ENCODE data around the gene ATP8B3. TPM values are rescaled to one million over a fixed set of nuclear protein-coding genes. Genes with fewer than 3 reads are reported as not detected.

The ATP8B3 gene
- total and polyA plus RNA-seq, 10 donors: 1.9 to 10.1 (median 5.6) TPM

DNA sequence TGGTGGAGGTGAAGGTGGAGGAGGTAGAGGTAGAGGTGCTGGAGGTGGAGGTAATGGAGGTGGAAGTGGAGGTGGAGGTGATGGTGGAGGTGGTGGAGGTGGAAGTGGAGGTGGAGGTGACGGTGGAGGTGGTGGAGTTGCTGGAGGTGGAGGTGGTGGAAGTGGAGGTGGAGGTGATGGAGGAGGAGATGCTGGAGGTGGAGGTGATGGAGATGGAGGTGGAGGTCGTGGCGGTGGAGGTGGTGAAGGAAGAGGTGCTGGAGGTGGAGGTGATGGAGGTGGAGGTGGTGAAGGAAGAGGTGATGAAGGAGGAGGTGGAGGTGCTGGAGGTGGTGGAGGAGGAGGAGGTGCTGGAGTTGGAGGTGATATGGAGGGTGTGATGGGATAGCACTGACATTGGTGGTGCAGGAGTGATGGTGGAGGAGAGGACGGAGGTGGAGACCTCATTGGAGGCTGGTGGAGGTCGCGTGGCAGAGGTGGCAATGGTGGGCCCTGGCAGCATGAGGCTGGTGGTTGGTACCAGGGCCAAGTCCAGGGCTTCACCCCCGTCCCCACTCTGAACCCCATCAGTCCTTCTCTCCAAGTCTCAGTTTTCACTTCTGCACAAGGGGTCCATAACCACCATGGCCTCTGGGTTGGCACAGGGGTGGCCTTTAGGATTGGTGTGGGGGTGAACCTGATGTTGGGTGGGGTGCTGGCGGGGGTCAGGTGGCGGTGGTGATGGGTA lies 43.0 kb downstream of the ATP8B3 start:
- Histone ChIP-seq H3K27me3 (replicated peaks in 1 of 7) (peaks cover 12 to 98% (median 89%) of the 10 kb centered on the region in 7 donors), H3K4me1 (peaks cover 0 to 14% (median 6%) of the 10 kb centered on the region in 6 donors), H3K9me3 (peaks cover 0 to 25% (median 19%) of the 10 kb centered on the region in 8 donors), H3K36me3 (no peaks in the 10 kb centered on the region), H3K4me3 (no peak overlapping the region), H3K27ac (no peak overlapping the region)
- TF ChIP-seq POLR2AphosphoS5 (IDR thresholded peaks at IDR 0.05) (no peak), POLR2A (IDR thresholded peaks at IDR 0.05) (no peak)
- TF ChIP-seq, protein P1, sequence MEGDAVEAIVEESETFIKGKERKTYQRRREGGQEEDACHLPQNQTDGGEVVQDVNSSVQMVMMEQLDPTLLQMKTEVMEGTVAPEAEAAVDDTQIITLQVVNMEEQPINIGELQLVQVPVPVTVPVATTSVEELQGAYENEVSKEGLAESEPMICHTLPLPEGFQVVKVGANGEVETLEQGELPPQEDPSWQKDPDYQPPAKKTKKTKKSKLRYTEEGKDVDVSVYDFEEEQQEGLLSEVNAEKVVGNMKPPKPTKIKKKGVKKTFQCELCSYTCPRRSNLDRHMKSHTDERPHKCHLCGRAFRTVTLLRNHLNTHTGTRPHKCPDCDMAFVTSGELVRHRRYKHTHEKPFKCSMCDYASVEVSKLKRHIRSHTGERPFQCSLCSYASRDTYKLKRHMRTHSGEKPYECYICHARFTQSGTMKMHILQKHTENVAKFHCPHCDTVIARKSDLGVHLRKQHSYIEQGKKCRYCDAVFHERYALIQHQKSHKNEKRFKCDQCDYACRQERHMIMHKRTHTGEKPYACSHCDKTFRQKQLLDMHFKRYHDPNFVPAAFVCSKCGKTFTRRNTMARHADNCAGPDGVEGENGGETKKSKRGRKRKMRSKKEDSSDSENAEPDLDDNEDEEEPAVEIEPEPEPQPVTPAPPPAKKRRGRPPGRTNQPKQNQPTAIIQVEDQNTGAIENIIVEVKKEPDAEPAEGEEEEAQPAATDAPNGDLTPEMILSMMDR (IDR thresholded peaks at IDR 0.05 in 8 of 11, conservative IDR thresholded peaks at IDR 0.05 in 3 of 11): no peak
- no peak for DNase-seq
- intact Hi-C loops (cut with DNase I; ENCODE audit: low total_unique reads): loop anchor here (10.0 kb wide), 1 partner anchor 94 kb away; no protein-coding TSS in a partner anchor
- 62 to 88% (median 74%) methylated on average over 5 to 9 of the region's 9 CpGs for WGBS, 5 donors

DNA sequence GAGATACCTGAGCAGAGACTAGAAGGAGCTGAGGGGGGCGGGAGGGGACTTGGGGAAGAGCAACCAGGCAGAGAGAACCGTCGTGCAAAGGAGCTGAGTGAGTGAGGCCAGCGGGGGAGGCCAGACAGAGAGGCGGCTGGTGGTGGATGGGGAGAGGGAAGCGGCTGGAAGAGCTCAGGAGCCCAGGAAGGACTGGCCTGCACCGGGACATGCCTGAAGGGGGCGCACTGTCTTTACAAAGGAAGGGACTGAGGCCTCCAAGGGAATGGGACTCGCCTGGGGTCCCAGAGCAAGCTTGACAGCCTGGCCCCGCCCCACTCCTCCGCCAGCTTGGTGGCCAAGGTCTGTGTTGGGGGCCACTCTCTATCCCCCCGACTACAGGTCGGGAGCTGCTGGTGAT lies 43.8 kb downstream of the ATP8B3 start:
- no peak for DNase-seq
- Histone ChIP-seq H3K27me3 (replicated peaks in 1 of 7) (peaks cover 12 to 98% (median 89%) of the 10 kb centered on the region in 7 donors), H3K27ac (no peak overlapping the region), H3K36me3 (no peaks in the 10 kb centered on the region), H3K9me3 (peaks cover 0 to 25% (median 19%) of the 10 kb centered on the region in 8 donors), H3K4me3 (no peak overlapping the region), H3K4me1 (peaks cover 0 to 17% (median 6%) of the 10 kb centered on the region in 6 donors)
- intact Hi-C loops (cut with DNase I; ENCODE audit: low total_unique reads): loop anchor here (10.0 kb wide), 1 partner anchor 93 kb away; no protein-coding TSS in a partner anchor
- 16 to 25% (median 23%) methylated on average over 13 of the region's 13 CpGs for WGBS, 5 donors
- TF ChIP-seq, protein P1 (IDR thresholded peaks at IDR 0.05 in 8 of 11, conservative IDR thresholded peaks at IDR 0.05 in 3 of 11): no peak
- no peak for TF ChIP-seq POLR2A (IDR thresholded peaks at IDR 0.05)
- TF ChIP-seq POLR2AphosphoS5 (IDR thresholded peaks at IDR 0.05): no peak

GRCh38 chr19:1767464-1767933 lies 44.6 kb downstream of the ATP8B3 start:
- no peak overlapping the region for H3K4me3 ChIP-seq
- DNase-seq: peak; percentile 87
- no peak for TF ChIP-seq POLR2A (IDR thresholded peaks at IDR 0.05)
- TF ChIP-seq POLR2AphosphoS5 (IDR thresholded peaks at IDR 0.05): peak in 2 of 3 donors; percentile 18 to 24
- TF ChIP-seq, protein P1 (IDR thresholded peaks at IDR 0.05 in 8 of 11, conservative IDR thresholded peaks at IDR 0.05 in 3 of 11): peak; percentile 82 to 97 (median 90)
- peaks cover 0 to 17% (median 6%) of the 10 kb centered on the region in 6 donors for H3K4me1 ChIP-seq
- intact Hi-C loops (cut with DNase I; ENCODE audit: low total_unique reads): loop anchor here (10.0 kb wide), 1 partner anchor 93 kb away; no protein-coding TSS in a partner anchor
- 2 to 6% (median 5%) methylated on average over 9 to 21 of the region's 21 CpGs for WGBS, 5 donors
- H3K9me3 ChIP-seq: peaks cover 0 to 25% (median 19%) of the 10 kb centered on the region in 8 donors
- H3K27ac ChIP-seq: no peak overlapping the region
- H3K27me3 ChIP-seq (replicated peaks in 1 of 7): peaks cover 12 to 100% (median 92%) of the 10 kb centered on the region in 7 donors
- no peaks in the 10 kb centered on the region for H3K36me3 ChIP-seq

GRCh38 chr19:1766800-1767352 lies 45.2 kb downstream of the ATP8B3 start:
- H3K9me3 ChIP-seq: peaks cover 0 to 24% (median 17%) of the 10 kb centered on the region in 8 donors
- H3K4me3 ChIP-seq: no peak overlapping the region
- DNase-seq: no peak
- H3K27me3 ChIP-seq (replicated peaks in 1 of 7): peaks cover 14 to 100% (median 98%) of the 10 kb centered on the region in 7 donors
- no peak overlapping the region for H3K27ac ChIP-seq
- intact Hi-C loops (cut with DNase I; ENCODE audit: low total_unique reads): loop anchor here (10.0 kb wide), 1 partner anchor 92 kb away; no protein-coding TSS in a partner anchor
- H3K36me3 ChIP-seq: no peaks in the 10 kb centered on the region
- WGBS, 5 donors: 12 to 23% (median 14%) methylated on average over 6 to 10 of the region's 10 CpGs
- TF ChIP-seq POLR2AphosphoS5 (IDR thresholded peaks at IDR 0.05): no peak
- H3K4me1 ChIP-seq: peaks cover 0 to 17% (median 6%) of the 10 kb centered on the region in 6 donors

Measured in spleen (tissue), 11 donors.